Ectodermal cell (in vitro differentiated cells): ENCODE measurements around the gene ADARB2.

Source experiments
- H3K27ac ChIP-seq: 2 replicates; pipeline ENCODE4 v1.7.0; 2013; ENCODE audit warnings: mild to moderate bottlenecking, low read depth, low read length; ENCODE audit not compliant: insufficient read depth, poor library complexity, severe bottlenecking
- H3K27me3 ChIP-seq: 2 replicates; pipeline ENCODE4 v1.7.0; 2013; ENCODE audit warnings: mild to moderate bottlenecking, low read length; ENCODE audit not compliant: insufficient read depth, control insufficient read depth, poor library complexity, severe bottlenecking
- H3K36me3 ChIP-seq: one replicate; pipeline ENCODE4 v1.7.0; 2013; ENCODE audit warnings: low read length; ENCODE audit not compliant: control insufficient read depth, insufficient read depth
- H3K4me1 ChIP-seq: one replicate; pipeline ENCODE4 v1.7.0; 2013; ENCODE audit warnings: low read length; ENCODE audit not compliant: control insufficient read depth, insufficient read depth
- H3K4me3 ChIP-seq: 2 replicates; pipeline ENCODE4 v1.7.0; 2013; ENCODE audit warnings: low read depth, low read length, control low read depth; ENCODE audit not compliant: insufficient read depth
- H3K9me3 ChIP-seq: 2 replicates; pipeline ENCODE4 v1.7.0; 2013; ENCODE audit warnings: mild to moderate bottlenecking, low read length, moderate library complexity; ENCODE audit not compliant: control insufficient read depth
- WGBS, 2 experiments: methylation state at CpG; one replicate each; pipeline ENCODE4 v1.1.7; 2013; ENCODE audit warnings: missing lambda C conversion rate in 2 of 2; 5-methylcytosine and 5-hydroxymethylcytosine counted together

The ADARB2 gene

DNA sequence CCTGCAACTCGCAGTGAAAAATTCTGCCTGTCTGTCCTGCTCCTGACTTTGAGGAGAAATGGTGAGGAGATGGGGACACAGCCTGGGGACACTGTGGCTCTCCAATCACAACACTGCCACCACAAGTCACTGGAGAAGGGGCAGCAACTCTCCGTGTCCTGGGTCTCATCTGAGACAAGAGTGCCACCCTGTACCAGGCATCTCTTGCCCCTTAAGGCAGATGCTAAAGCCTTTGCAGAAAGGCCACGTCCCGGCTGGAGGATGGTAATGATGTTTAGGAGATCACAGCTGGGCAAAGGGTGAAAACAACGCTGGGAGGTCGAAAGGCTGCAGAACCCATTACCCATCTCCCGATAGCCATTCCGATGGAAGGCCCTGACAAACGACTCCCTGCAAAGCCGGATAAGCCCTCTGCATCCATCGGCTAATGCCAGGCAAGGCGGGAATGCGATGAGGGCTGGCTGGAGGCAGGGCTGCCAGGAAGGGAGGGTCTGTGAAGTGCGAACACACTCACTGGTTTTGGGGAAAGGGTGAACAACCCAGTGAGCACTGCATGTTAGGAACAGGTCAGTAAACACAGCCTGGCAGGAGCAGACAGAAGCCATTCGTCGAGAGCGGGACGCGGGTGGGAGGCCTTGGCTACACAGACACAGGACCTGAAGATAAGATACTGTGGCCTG is 190.8 kb downstream of the ADARB2 start:
- H3K4me1 ChIP-seq, result no peaks in the 10 kb centered on the region
- no peak overlapping the region for H3K4me3 ChIP-seq
- H3K36me3 ChIP-seq, result no peaks in the 10 kb centered on the region
- H3K27me3 ChIP-seq, result no peaks in the 10 kb centered on the region
- H3K27ac ChIP-seq, result no peak overlapping the region
- no peaks in the 10 kb centered on the region for H3K9me3 ChIP-seq
- WGBS, 2 experiments, result 79 to 81% methylated on average over 19 of the region's 19 CpGs

DNA sequence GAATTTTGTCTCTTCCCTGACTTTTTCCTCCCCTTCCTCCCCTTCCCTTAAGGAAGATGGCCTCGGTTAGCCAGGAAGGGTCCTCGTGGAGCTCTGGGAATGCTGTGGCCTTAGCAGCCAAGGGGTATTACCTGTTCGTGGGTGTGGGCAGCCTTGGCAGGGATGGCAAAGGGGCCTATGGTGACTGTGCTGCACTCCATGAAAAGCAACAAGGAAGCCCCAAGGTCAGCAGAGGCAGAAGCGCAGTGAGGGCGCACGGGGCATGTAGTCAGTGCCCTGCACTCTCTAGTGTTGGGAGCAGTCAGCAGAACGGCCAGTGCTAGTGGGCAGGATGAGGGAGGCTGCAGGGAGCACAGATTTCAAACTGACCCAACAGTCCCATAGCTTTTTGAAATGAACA is 191.8 kb downstream of the ADARB2 start:
- H3K9me3 ChIP-seq, result no peaks in the 10 kb centered on the region
- H3K4me3 ChIP-seq, result no peak overlapping the region
- H3K36me3 ChIP-seq, result no peaks in the 10 kb centered on the region
- WGBS, 2 experiments, result 87 to 89% methylated on average over 7 of the region's 7 CpGs
- no peaks in the 10 kb centered on the region for H3K4me1 ChIP-seq
- no peaks in the 10 kb centered on the region for H3K27me3 ChIP-seq
- H3K27ac ChIP-seq, result no peak overlapping the region

DNA sequence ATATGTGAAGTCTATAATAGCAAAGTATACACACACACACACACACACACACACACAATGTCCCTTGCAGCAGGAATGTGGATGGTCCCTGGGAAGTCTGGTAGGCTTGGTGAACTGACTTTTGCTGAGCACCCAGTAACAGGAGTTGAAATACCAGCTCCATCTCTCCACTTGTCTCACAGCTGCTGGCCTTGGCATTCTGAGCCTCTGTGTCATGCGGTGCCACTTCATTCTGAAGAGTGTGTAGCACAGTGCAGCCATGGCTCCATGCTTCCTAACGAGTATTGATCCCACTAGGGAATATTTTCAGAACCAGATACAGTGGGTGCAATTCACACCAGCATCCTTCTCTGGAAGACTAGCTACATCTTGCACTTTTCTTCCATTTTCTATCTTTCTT is 192.4 kb downstream of the ADARB2 start:
- Histone ChIP-seq H3K4me3 (no peak overlapping the region), H3K4me1 (no peaks in the 10 kb centered on the region), H3K36me3 (no peaks in the 10 kb centered on the region), H3K9me3 (no peaks in the 10 kb centered on the region), H3K27ac (no peak overlapping the region), H3K27me3 (no peaks in the 10 kb centered on the region)
- WGBS, 2 experiments, result 89 to 93% methylated on average over 2 of the region's 2 CpGs

DNA sequence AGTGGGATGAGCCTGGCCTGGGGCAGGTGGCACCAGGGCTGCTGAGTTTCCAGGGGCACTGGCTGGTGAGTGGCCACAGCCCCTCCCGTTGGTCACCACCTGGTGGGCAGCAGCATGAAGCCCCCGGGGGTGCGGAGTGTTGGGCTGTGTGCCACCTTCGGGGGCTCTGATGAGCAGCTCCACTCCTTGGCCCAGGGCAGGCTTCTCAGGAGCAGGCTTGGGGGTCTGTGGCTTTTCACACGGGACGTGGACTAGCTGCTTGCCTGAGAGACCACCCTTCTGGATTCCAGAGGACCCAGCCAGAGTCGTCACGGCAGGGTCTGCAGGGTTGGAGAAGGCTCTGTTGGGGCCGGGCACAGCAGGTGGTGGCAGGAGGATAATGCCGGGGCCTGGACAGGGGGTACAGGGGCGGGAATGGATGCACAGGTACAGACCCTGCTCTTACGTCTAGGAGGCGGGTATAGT is 193.1 kb downstream of the ADARB2 start:
- Histone ChIP-seq H3K4me3 (no peak overlapping the region), H3K9me3 (no peaks in the 10 kb centered on the region), H3K36me3 (no peaks in the 10 kb centered on the region), H3K4me1 (no peaks in the 10 kb centered on the region), H3K27me3 (no peaks in the 10 kb centered on the region), H3K27ac (no peak overlapping the region)
- 94 to 95% methylated on average over 13 of the region's 13 CpGs for WGBS, 2 experiments

DNA sequence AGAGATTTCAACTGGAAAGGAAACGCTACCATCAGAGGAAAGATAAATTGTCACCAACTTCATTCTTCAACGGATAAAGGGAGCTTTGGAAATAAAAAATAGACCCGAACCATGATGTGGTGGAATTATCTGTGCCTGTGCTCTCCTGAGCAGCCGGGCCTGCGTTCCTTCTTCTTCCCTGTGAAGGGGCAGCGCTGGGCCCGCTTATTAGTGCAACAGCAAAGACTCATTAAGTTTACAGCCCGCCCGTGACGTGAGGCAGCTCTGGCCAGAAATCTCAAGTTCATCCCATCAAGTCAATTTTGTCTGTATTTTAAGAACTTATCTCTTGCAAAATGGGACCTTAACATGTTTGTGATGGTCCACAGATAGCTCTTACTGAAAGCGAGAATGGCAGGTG is 193.7 kb downstream of the ADARB2 start:
- Histone ChIP-seq H3K4me3 (no peak overlapping the region), H3K27ac (no peak overlapping the region), H3K9me3 (no peaks in the 10 kb centered on the region), H3K27me3 (no peaks in the 10 kb centered on the region), H3K4me1 (no peaks in the 10 kb centered on the region), H3K36me3 (no peaks in the 10 kb centered on the region)
- 95% methylated on average over 11 of the region's 11 CpGs for WGBS, 2 experiments

DNA sequence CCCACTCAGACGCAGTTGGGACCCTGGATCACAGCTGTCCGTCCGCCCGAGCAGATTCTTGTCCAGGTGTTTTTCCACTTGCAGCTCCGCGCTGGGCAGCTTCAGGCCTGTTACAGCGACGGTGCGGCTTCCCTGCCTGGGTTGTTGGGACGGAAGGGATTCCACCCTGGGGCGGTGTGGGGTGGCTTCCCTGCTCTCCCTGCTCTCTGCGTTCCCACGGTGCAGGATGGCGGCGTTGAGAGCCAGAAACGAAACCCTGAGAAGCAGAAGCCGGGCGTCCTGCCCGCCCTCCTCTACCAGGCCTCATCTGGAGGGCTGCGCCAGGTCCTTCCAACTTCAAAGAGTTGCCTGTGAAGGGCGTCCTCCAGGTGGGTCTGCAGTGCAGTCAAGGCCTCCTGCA is 194.4 kb downstream of the ADARB2 start:
- WGBS, 2 experiments, result 93 to 96% methylated on average over 21 of the region's 21 CpGs

DNA sequence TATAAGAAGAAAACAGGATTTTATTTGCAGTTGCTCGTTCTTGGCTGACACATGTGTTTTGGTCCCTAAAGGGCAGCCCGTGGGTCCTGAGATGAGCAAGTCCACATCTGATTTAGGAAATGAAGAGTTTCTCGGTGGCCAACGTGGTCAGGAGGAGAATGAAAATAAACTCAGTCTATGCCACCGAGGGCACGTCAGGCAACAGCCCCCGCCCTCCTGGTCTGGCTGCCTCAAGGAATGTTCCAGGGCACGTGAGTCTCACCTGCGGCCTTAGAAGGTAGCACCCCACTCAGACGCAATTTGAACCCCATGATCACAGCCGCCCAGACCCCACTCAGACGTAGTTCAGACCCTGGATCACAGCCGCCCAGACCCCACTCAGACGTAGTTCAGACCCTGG is 197.2 kb downstream of the ADARB2 start:
- 94% methylated on average over 12 to 14 of the region's 14 CpGs for WGBS, 2 experiments
- no peak overlapping the region for H3K4me3 ChIP-seq
- no peaks in the 10 kb centered on the region for H3K4me1 ChIP-seq
- H3K27me3 ChIP-seq, result no peaks in the 10 kb centered on the region
- H3K27ac ChIP-seq, result no peak overlapping the region
- H3K36me3 ChIP-seq, result no peaks in the 10 kb centered on the region
- H3K9me3 ChIP-seq, result no peaks in the 10 kb centered on the region

More for the DNA sequence above, 194.4 kb downstream of the ADARB2 start:
- no peaks in the 10 kb centered on the region for H3K9me3 ChIP-seq
- H3K4me3 ChIP-seq, result no peak overlapping the region
- H3K4me1 ChIP-seq, result no peaks in the 10 kb centered on the region
- no peaks in the 10 kb centered on the region for H3K27me3 ChIP-seq
- no peaks in the 10 kb centered on the region for H3K36me3 ChIP-seq
- no peak overlapping the region for H3K27ac ChIP-seq

DNA sequence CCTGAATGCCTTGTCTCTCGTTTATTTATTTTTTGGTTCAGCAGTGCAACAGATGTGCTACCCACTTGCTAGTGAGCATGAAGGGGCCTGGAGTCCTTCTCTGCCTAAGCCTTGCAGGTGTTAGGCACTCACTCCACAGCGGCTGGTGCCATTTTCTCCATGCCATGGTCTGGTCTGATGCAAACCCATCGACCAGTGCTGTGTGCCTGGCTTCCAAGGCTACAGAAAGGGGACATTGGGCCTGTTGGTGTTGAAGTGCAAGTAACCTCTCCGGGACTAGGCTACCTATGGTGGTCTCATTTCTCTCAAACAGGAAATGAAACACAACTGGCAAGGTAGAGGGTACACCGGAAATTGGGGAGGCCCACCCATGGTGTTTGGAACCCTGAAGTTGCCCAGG is 198.1 kb downstream of the ADARB2 start:
- Histone ChIP-seq H3K27ac (no peak overlapping the region), H3K4me1 (no peaks in the 10 kb centered on the region), H3K36me3 (no peaks in the 10 kb centered on the region), H3K27me3 (no peaks in the 10 kb centered on the region), H3K4me3 (no peak overlapping the region), H3K9me3 (no peaks in the 10 kb centered on the region)
- 91 to 92% methylated on average over 5 of the region's 5 CpGs for WGBS, 2 experiments

DNA sequence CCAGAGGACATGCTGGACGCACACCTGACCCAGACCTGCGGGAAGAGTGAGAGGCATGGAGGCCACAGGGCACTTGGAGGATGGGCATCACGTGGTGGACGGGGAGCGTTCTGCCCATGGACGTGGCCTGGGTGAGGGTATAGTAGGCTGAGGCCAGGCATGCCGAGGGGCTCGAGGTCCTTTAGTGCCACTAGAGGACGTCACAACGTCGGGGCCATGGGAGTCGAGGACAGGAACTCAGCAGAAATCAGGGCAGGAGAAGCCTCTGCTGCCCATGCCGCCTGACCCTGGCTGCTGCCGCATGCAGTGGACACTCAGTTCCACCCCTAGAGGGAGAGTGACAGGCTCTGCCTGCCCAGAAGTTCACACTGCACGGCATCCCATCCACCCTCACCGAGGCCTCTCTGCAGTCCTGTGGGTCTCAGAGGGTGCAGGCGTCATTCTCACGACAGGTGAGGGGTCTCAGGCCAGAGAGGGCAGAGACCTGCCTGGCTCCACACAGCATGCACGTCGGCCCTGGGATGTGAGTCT is 198.7 kb downstream of the ADARB2 start:
- H3K9me3 ChIP-seq, result no peaks in the 10 kb centered on the region
- no peak overlapping the region for H3K27ac ChIP-seq
- H3K4me3 ChIP-seq, result no peak overlapping the region
- no peaks in the 10 kb centered on the region for H3K4me1 ChIP-seq
- no peaks in the 10 kb centered on the region for H3K36me3 ChIP-seq
- 89 to 93% methylated on average over 20 of the region's 20 CpGs for WGBS, 2 experiments
- H3K27me3 ChIP-seq, result no peaks in the 10 kb centered on the region

DNA sequence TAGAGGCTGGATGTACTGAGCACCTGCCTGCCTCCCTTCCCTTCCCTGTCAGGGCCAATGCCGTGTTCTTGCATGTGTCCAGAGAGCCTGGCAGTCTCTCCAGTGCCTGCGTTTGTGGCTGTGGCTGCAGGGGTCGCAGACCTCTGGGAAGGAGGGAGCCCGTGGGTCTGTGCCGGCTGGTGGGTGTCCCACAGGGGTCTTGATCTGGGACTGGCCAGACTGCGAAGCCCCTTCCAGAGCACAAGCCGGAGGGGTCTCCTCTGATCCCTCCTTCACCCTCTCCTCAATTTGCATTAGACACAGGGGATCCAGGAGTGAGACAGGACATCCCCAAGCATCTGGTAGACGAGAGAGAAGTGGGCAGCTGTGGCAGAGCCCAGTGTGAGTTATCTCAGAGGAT is 199.2 kb downstream of the ADARB2 start:
- H3K9me3 ChIP-seq, result no peaks in the 10 kb centered on the region
- H3K27me3 ChIP-seq, result no peaks in the 10 kb centered on the region
- H3K27ac ChIP-seq, result no peak overlapping the region
- H3K4me3 ChIP-seq, result no peak overlapping the region
- H3K36me3 ChIP-seq, result no peaks in the 10 kb centered on the region
- 93 to 97% methylated on average over 7 of the region's 8 CpGs for WGBS, 2 experiments
- no peaks in the 10 kb centered on the region for H3K4me1 ChIP-seq
